ENCODE results near the gene ATP2B2. TPM values are rescaled to one million over a fixed set of nuclear protein-coding genes. Genes with fewer than 3 reads are reported as not detected.

The ATP2B2 gene
- polyA plus RNA-seq, 3 donors, result 0.36 to 0.55 (median 0.40) TPM

DNA sequence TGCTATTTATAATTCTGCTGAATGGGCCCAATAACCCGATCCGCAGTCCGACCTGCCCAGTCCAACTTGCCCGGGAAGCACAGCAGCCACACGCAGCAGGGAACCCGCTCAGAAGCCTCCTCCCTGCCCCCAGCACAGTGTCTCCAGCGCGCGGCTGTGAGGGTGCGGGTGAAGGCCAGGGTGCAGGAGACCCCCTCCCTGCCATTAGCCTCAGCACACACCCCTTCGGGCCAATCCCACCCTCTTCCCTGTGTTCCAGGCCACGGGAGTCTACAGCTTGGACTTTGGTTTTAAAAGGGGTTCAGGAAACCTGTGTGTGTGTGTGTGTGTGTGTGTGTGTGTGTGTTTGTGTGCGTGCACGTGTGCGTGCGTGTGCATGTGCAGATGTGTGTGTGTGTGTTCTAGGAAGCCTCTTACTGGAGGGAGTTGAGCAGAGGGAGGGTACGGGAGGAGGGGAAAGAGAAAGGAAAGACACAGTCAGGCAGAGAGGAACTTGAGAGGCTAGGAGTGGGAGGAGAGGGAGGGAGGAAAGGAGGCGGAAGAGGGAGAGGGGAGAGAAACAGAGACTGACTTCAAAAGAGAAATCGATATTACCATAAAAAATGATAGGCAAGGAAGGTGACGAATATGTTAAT, 34.2 kb downstream of the ATP2B2 start:
- DNase-seq (ENCODE audit: low read depth in 3 of 3, low spot score in 2 of 3), result peak in 1 of 3 donors; percentile 23

DNA sequence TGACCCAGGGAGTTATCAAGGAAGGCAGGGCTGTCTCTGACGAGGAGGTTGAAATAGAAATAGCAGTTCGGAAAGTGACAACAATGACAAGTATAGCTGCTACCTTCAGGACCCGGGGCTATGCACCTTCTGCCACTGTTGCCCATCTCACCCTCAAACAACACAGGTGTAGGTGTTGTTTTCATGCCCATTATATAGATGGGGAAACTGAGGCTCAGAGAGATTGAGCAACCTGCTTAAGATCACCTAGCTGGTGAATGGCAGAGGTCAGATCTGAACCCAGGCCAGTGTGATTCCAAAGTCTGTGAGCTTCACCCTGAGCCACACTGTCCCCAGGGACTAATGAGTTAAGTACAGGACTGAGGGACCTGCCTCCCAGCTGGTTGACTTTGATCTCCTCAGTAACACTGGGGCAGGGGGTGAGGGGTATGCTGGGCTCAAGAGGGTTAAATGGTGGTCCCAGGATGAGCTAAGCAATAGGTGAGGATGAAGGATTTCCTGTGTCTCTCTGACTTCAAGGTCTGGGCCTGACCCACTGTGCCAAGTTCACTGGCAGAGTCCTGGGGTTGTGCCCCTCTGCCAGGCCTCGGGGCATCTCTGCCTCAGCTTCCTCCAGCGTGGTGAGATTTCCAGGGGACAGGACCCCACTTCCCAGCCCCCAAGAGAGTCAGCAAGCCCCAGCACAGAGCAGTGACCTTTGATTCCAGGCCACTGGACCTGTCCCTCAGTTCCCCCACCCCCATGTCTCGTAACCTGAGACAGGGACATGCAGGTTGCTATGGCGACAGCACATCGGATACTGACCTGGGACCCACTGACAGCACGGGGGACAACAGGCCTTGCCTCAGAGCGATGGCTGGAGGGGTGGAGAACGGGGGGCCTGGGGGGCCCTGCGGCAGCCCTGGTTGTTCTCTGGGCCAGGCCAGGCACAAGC, 35.0 kb downstream of the ATP2B2 start:
- no peak for DNase-seq (ENCODE audit: low read depth in 3 of 3, low spot score in 2 of 3)

DNA sequence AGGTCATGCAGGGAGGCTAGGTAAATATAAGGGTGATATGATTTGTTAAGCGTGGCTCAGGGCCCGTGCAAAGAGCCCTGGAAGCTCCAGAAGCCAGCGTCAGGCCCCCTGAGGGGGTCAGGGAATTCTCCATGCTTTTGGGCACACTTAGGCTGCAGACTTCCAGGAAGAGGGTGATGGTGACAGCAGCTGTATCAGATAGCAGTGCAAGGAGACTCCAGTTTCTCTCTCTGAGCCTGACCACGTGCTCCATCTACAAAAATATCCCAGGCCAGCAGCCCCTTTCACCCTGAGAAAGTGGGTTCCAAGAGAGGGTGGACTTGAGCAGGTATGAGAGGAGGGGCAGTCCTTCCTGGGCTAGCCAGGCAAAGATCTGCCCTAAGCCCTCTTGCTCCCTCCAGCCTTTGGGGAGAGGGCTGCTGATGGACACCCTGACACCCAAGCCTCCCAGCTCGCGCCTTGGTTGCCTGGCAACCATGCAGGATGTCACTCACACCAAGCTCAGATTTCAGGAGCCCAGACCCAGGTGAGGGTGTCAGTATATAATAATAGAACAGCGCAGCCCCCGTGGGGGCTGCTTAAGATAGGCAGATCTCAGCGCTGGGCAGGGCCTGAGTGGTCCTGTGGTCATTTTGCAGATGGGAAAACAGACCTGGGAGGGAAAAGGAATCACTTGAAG, 35.8 kb downstream of the ATP2B2 start:
- DNase-seq (ENCODE audit: low read depth in 3 of 3, low spot score in 2 of 3), result no peak

DNA sequence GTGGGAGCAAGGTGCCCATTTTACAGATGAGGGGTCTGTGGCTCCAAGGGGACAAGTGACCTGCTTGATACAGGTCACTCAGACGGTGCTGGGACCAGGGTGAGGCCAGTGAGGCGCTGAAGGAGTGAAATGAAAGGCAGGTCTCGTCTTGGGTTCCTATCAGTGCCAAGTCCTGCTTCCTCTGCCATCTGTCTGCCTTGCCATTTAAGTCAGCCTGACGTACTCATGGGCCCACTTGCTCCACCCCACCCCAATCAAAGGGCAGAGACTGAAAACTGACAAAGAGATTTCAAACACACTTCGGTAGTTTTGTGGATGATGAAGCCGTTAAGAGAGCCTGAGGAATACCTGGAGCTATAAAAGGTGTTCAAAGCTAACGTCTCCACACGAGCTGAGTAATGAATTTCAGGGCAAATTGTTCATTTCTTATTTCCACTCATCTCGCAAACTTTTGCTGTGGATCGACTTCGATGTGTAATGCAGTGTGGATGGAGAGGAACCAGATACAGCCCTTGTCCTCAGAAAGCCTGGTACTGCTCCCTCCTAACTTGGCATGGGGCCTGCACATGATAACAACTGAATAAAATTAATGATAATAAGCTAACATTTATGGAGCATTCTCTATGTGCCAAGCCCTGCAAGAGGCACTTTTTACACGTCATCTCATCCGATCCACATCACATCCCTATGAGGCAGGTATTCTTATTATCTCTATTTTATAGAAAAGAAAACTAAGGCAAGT, 36.6 kb downstream of the ATP2B2 start:
- no peak for DNase-seq (ENCODE audit: low read depth in 3 of 3, low spot score in 2 of 3)

DNA sequence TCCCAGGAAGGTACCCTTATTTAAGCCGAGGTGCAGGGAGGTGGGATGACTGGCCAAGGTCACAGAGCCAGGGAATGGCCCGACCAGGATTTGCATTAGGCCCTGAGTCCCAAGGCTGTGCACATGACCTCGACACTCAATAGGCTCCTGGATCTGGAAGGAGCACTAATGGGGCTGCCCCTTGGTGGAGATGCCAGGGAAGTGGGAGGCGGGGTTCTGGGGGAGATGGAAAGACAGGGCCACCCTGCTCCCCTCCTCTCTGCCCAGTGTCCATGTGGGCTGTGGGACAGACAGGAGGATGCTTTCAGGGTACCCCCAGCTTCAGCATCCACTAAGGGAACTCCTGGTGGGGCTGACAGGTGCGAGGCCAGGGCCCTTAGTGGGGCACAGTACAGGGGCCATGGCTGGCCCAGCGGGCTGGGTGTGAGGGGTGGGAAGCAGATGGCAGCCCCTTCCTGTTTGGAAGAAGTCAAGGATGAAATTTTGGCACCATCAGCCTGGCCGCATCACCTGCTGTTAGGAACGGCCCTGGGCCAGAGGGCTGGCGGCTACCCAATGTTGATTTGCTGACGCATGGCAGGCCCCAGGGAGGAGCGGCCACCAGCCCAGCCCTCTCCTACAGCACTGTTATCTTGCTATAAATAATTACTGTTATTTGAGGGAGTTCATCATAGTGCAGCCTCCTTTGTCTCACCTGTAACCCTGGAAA, 37.3 kb downstream of the ATP2B2 start:
- DNase-seq (ENCODE audit: low read depth in 3 of 3, low spot score in 2 of 3), result no peak

DNA sequence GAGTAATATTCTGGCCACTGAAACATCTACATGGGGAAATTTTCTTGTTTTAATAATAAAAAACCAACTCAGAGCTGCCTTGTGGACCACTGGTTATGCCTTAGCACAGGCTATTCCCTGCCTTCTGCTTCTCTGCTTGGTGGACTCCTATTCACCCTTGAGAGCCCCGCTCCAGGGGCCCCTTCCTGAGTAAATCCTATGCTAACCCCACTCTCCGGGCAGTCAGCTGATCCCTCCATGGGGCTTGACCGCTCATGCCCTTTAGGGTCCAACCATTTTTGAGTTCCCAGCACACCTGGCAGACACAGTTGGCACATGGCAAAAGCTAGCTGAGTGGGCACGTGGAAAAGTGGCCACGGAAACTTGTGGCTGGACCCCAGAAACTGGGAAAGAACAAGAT, 38.2 kb downstream of the ATP2B2 start:
- DNase-seq (ENCODE audit: low read depth in 3 of 3, low spot score in 2 of 3), result no peak

DNA sequence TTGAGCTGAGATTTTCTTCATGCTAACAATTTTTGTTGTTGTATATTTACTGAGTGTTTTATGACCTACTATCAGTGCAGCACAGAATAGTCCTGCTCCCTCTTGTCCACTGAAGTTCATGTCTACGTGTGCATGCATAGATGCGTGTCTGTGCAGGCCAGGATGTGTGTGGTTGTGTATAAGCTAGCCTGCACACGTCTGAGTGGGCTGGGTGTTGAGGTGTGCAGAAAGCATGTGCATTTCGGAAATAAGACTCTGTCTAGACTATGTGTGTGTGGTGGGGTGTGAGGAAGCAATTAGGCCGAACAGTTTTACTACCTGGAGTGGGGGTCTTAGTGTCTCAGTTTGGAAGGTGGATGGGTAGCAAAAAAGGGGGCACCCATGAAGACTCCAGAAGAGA, 39.2 kb downstream of the ATP2B2 start:
- no peak for DNase-seq (ENCODE audit: low read depth in 3 of 3, low spot score in 2 of 3)

DNA sequence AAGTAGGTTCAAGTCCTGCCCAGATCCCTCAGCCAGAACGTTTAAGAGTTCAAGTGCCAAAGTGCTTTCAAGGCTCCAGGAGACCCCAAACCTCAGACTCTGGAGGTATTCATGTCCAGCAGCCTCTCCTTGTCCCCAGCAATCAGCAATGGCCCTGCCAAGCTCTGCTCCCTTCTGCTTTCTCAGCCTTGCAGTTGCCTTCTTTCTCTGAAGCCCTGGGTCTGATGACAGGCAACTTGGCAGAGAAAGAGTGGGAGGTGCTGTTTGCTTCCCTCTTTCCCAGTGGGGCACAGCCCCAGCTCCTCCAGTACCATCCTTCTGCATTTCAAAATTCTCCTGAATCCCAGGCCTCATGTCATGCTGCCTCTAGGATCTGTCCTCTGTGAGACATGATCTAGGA, 40.2 kb downstream of the ATP2B2 start:
- DNase-seq (ENCODE audit: low read depth in 3 of 3, low spot score in 2 of 3), result no peak

DNA sequence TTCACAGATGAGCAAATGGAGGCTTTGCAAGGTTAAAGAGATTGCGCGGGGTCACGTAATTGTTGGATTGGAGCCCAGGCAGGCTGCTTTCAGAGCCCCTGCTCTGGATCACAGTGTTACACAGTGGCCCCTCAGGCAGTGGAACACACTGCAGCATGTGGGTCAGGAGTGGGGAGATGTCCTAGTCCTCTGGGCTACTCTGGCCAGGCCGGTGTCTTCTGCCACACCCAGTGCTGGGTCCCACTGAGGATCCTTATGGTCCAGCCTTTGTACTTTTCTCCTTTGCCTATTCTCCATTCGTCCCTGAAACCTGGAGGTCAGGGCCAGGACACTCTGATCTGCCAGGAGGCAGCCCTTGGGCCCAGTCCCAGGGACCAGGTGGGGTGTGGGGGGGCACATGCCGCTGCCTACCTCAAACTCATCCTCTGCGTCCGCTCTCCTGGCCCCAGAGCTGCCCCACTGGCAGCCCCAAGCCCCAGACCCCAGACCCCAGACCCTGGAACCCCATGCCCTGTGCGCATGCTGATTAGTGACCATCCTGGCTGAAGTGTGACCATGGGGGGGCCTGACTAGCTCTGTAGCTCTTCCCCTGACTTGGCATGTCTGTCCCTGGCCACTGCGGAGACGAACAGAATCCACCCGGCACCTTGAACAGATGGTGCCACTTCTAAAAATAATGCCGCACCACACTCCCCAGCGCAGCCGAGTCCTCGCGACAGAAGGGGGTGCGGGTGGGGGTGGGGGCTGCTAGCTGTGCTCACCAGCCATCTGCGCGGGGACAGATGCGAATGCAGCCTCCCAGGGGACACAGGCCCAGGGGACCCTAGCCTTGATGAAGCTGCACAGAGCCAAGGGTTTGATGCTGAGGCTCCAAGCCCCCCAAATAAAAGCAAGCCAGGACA, 41.6 kb downstream of the ATP2B2 start:
- no peak for DNase-seq (ENCODE audit: low read depth in 3 of 3, low spot score in 2 of 3)

DNA sequence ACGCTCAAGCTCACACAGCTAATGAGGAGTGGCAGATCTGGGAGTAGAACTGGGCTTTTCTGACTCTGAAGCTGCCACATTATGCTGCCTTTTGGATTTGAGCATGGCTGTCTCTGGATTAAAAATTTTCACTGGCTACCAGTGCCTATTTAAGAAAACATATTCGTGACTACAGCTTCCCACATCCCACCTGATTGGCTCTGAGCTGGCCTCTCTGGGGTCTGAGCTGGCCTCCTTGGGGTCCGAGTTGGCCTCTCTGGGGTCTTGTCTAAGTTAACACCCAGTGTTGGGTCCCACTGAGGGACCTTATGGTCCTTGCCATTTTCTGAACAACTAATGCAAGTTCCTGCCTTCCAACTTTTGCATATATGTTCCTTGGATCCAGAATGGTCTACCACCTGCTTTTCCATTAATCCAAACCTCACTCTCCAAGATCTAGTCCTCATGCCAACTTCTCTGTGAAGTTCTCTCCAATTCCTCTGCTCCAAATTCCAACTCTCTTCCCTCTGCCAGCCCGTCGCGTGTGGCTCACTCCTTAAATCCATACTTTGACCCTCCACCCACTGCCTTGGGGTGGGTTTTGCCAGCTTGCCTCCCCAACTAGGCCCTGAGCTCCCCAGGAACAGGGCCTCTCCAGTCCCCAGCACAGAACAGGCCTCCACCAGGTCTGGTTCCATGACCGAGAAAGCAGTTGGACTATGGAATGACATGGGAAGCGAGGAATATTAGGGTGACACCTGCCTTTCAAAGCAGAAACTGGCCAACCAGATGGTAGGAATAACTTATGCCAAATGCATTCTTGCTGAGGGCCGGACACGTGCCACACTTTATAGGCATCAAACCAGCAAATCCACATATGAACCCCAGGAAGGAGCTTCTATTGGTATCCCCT, 42.5 kb downstream of the ATP2B2 start:
- DNase-seq (ENCODE audit: low read depth in 3 of 3, low spot score in 2 of 3), result no peak

DNA sequence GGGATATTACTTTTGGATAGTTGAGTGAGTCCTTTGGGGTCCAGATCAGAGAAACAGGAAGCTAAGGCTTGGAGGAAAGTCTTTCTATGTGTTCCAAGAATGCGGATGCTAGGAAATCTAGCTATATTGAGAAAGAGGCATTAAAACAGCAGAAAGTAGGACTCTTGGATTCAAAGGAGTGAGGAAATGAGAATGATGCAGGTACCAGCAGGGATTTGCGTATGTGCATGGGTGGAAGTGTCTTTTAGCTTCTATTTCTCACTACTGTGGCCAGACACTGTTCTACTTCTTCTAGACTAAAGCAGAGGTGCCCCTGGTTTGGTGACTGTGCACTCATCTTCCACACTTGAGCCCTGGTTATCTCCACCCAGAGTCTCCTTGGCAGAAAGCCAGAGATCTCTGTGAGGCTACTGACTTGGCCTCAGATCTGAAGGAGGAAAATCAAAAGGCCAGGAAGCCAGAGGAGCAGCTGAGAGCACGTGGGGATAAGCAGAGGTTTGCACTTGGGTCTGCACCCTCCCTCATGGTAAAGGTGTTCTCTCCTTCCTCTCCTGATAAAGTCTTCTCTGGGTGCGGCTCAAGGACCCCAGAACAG, 44.3 kb downstream of the ATP2B2 start:
- no peak for DNase-seq (ENCODE audit: low read depth in 3 of 3, low spot score in 2 of 3)

DNA sequence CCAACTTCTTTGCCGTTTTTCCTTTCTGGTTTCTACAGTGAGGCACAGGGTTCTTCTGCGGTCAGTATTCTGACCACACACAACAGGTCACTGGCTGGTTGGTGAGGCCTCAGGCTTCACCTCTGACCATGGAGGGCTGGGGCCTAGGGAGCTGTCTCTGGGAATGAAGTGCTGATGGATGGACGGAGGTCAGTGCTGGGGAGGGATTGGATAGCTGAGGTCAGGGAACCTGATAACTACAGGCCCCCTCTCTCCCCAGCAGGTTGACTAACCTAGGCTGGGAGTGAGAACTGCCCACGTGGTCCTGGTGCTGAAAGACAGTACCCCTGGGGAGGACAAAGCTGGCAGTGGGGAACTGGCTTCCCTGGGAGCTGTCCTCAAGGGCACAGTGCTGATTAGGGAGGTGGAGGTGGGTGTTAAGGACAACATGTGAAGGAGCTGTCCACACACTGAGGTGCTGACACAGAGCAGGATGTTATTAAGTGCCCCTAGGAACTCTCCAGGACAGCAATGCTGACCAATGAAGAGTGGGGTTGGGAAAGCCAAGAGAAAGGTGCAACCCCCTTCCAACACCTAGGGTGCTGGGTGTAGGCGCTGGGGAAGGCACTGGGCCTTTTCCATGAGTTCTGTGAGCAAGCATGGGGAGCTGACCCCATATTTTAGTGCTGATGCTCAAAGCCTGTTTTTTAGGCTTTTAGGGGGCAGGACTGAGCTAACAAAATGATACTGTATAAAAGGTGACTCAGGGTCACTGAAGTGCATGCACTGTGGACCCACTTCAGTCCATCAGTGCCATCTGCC, 45.2 kb downstream of the ATP2B2 start:
- peak; percentile 85 to 91 (median 88) for DNase-seq (ENCODE audit: low read depth in 3 of 3, low spot score in 2 of 3)

DNA sequence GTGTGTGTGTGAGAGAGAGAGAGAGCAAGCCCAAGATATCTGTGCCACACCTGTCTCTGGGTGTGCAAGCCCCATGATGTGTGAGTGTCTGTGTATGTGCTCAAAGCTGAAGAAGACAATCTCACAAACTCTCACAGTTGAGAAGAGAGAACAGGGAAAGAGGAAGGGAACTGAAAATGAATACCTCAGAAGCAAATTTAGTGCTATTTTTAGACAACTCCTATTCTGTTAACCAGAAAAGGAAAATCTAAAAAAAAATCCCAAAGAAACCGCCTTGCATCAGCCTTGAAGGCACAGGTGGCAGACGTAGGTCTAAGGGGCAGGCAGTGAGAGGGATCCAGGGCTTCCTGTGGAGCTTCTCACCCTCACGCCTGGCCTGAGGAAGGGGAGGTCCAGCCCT, 47.8 kb downstream of the ATP2B2 start:
- DNase-seq (ENCODE audit: low read depth in 3 of 3, low spot score in 2 of 3), result no peak

DNA sequence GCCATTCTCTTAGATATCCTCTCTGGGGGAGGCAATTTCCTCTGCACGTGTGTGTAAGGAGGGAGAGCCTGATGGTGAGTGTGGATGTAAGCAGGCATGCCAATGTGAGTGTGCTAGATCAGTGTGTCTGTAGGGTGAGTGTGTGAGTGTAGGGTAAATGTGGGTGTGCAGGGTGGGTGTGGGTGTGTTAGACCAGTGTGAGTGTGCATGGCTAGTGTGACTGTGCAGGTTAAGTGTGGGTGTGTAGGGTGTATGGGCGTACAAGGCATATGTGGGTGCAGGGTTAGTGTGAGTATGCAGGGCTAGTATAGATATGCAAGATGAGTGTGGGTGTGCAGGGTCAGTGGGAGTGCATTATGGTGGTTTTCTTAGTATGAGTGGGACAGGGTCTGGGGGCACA, 48.4 kb downstream of the ATP2B2 start:
- no peak for DNase-seq (ENCODE audit: low read depth in 3 of 3, low spot score in 2 of 3)

DNA sequence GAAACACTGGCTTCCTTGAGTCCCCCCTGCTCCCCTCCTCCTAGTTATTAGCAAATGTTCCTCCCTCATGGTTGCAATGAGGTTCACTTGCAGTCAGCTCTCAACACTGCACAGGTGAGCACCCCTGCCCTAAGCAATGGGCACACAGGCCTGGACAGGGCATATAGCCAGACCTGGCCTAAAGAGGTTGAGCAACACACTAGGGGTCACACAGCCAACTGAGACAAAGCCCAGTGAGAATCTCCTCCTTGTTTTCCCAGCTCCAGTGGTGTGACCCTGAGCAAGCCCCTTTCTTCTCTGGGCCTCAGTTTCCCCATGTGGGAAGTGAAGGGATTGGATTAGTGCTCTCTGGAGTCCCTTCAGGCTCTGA, 49.9 kb downstream of the ATP2B2 start:
- DNase-seq (ENCODE audit: low read depth in 3 of 3, low spot score in 2 of 3), result no peak

DNA sequence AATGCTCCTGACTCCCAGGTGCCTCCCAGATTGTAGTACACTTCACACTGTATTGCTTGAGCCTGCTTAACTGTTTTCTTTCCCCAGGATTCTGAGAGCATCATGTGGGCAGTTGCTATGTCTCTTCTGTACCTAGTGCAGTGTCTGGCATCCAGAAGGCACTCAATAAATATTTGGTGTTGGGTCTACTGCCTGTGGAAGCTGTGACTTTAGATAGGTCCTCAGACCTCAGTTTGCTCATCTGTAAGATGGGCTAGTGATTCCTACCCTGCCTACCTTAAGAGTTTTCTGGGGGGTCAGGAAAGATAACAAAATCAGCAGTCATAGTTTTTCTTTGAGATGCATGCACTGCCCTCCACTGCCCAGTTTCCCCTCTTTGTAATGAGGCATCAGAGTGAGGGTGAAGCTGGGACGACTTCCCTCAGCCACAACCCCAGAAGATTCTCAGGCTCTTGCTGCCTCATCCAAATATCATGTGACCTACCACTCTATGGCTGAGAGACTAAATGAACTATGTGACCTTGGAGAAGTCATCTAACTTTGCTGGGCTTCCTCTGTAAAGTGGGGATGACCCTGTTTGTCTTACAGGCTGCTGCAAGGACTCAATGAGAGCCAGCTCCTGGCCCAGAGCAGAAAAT, 50.4 kb downstream of the ATP2B2 start:
- DNase-seq (ENCODE audit: low read depth in 3 of 3, low spot score in 2 of 3), result no peak
